Breast epithelium (tissue), 3 donors: ENCODE measurements around the gene KHNYN.

Experiments
- CTCF ChIP-seq, 3 donors: fragments of 450-650 bp; IDR thresholded peaks; one replicate each; pipeline ENCODE4 v1.5.1; 2016 to 2017; ENCODE audit warnings: antibody characterized with exemption in 3 of 3, mild to moderate bottlenecking in 3 of 3, moderate library complexity in 3 of 3
- POLR2A ChIP-seq: fragments of 450-650 bp; IDR thresholded peaks from one replicate; pipeline ENCODE4 v1.6.1; 2016; ENCODE audit warnings: antibody characterized with exemption, mild to moderate bottlenecking, moderate library complexity
- POLR2AphosphoS5 ChIP-seq, 3 donors: sonication (generic); formaldehyde crosslinking; IDR thresholded peaks; one replicate each; pipeline ENCODE4 v1.6.1; 2017; ENCODE audit warnings: antibody characterized with exemption in 3 of 3

- no peak for TF ChIP-seq POLR2A
- no peak for TF ChIP-seq CTCF (IDR thresholded peaks at IDR 0.05)
- no peak for TF ChIP-seq POLR2AphosphoS5 (IDR thresholded peaks at IDR 0.05)
Measured at GRCh38 chr14:24435192-24435810, 5.5 kb downstream of the KHNYN start.
